WTC11 (cell line): ENCODE results near the gene YBX2.

Source experiments
- ZNF317 ChIP-seq: sonication (generic); formaldehyde crosslinking; IDR thresholded peaks from 2 replicates; pipeline ENCODE4 v1.8.1; 2023; ENCODE audit warnings: low read depth, mild to moderate bottlenecking, moderate library complexity, missing genetic modification reagents, borderline replicate concordance
- TF ChIP-seq, protein P1 (sequence below): sonication (generic); formaldehyde crosslinking; IDR thresholded peaks from 2 replicates; pipeline ENCODE4 v1.8.0; 2023; ENCODE audit warnings: mild to moderate bottlenecking, missing genetic modification reagents
- TF ChIP-seq, protein P2 (sequence below): fragments of 200-600 bp; IDR thresholded peaks from 2 replicates; pipeline ENCODE4 v1.8.0; 2022; ENCODE audit warnings: antibody characterized with exemption

DNA sequence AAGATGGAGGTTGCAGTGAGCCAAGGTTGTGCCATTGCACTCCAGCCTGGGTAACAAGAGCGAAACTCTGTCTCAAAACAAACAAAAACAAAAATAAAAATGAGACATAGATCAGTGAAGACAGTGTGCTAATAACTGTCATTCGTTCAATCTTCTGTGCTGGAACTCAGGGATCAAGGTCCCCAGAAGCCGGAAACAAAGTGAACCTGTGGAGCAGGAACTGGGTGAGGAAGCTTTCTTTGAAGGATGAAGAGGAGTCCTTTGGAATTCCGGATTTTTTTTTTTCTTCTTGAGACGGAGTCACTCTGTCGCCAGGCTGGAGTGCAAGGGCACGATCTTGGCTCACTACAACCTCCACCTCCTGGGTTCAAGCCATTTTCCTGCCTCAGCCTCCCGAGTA is 15.0 kb downstream of the YBX2 start:
- TF ChIP-seq, protein P1, sequence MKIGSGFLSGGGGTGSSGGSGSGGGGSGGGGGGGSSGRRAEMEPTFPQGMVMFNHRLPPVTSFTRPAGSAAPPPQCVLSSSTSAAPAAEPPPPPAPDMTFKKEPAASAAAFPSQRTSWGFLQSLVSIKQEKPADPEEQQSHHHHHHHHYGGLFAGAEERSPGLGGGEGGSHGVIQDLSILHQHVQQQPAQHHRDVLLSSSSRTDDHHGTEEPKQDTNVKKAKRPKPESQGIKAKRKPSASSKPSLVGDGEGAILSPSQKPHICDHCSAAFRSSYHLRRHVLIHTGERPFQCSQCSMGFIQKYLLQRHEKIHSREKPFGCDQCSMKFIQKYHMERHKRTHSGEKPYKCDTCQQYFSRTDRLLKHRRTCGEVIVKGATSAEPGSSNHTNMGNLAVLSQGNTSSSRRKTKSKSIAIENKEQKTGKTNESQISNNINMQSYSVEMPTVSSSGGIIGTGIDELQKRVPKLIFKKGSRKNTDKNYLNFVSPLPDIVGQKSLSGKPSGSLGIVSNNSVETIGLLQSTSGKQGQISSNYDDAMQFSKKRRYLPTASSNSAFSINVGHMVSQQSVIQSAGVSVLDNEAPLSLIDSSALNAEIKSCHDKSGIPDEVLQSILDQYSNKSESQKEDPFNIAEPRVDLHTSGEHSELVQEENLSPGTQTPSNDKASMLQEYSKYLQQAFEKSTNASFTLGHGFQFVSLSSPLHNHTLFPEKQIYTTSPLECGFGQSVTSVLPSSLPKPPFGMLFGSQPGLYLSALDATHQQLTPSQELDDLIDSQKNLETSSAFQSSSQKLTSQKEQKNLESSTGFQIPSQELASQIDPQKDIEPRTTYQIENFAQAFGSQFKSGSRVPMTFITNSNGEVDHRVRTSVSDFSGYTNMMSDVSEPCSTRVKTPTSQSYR (CRISPR knock-in tag), result no peak
- TF ChIP-seq, protein P2, sequence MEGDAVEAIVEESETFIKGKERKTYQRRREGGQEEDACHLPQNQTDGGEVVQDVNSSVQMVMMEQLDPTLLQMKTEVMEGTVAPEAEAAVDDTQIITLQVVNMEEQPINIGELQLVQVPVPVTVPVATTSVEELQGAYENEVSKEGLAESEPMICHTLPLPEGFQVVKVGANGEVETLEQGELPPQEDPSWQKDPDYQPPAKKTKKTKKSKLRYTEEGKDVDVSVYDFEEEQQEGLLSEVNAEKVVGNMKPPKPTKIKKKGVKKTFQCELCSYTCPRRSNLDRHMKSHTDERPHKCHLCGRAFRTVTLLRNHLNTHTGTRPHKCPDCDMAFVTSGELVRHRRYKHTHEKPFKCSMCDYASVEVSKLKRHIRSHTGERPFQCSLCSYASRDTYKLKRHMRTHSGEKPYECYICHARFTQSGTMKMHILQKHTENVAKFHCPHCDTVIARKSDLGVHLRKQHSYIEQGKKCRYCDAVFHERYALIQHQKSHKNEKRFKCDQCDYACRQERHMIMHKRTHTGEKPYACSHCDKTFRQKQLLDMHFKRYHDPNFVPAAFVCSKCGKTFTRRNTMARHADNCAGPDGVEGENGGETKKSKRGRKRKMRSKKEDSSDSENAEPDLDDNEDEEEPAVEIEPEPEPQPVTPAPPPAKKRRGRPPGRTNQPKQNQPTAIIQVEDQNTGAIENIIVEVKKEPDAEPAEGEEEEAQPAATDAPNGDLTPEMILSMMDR, result no peak
- TF ChIP-seq ZNF317 (CRISPR knock-in tag), result no peak
